SK-N-SH (cell line): Measurements from ENCODE around the gene CXCL1. TPM values are rescaled to one million over a fixed set of nuclear protein-coding genes. Genes with fewer than 3 reads are reported as not detected.

Source experiments
- CTCF ChIA-PET: fragments of 300-600, 350-600 bp; formaldehyde crosslinking; extraction: SDS; loops from one replicate; lab custom pipeline; 2021; lab: Yijun Ruan, JAX
- POLR2A ChIA-PET: fragments of 350-600 bp; sonication (Branson Sonifier 250); formaldehyde crosslinking; extraction: SDS; loops from one replicate; lab custom pipeline; 2020; ENCODE audit warnings: antibody characterized with exemption, inconsistent platforms; lab: Yijun Ruan, JAX
- DNase-seq: peaks from one replicate; pipeline ENCODE4 v3.0.0; 2012
- H2AFZ ChIP-seq: fragments of 200-600 bp; sonication (generic); 2 replicates; pipeline ENCODE4 v1.8.1; 2016; ENCODE audit warnings: antibody characterized with exemption, mild to moderate bottlenecking, low read depth
- H3F3A ChIP-seq: fragments of 200-600 bp; sonication (generic); replicated peaks from 2 replicates; pipeline ENCODE3; 2016; ENCODE audit warnings: antibody characterized with exemption, mild to moderate bottlenecking; ENCODE audit not compliant: insufficient read depth
- H3K27ac ChIP-seq, 2 experiments: fragments of 200-500 bp in 1 of 2; fragments of 200-600 bp in 1 of 2; sonication (Bioruptor generic) in 1 of 2; sonication (generic), shearing (Covaris generic) in 1 of 2; 2 replicates each; pipeline versions ENCODE4 v1.5.1 to v1.6.1; 2014 to 2016; ENCODE audit warnings: low read depth in 2 of 2, inconsistent platforms in 1 of 2, low read length in 1 of 2, mild to moderate bottlenecking in 1 of 2, mixed read lengths in 1 of 2
- H3K27me3 ChIP-seq: fragments of 200-600 bp; sonication (generic), shearing (Covaris generic); 2 replicates; pipeline ENCODE4 v1.6.1; 2016; ENCODE audit warnings: mixed run types; ENCODE audit not compliant: insufficient read depth
- H3K36me3 ChIP-seq, 2 experiments: fragments of 200-500 bp in 1 of 2; fragments of 200-600 bp in 1 of 2; sonication (Bioruptor generic) in 1 of 2; sonication (generic) in 1 of 2; replicated peaks in 1 of 2; 2 replicates each; pipeline versions ENCODE3 to v1.5.1; 2014 to 2016; ENCODE audit warnings: low read length in 1 of 2, mild to moderate bottlenecking in 1 of 2; ENCODE audit not compliant: insufficient read depth in 2 of 2, control insufficient read depth in 1 of 2
- H3K4me1 ChIP-seq, 2 experiments: fragments of 200-500 bp in 1 of 2; fragments of 200-600 bp in 1 of 2; sonication (Bioruptor generic) in 1 of 2; sonication (generic), shearing (Covaris generic) in 1 of 2; 2 replicates each; pipeline versions ENCODE4 v1.5.1 to v1.6.1; 2014 to 2016; ENCODE audit warnings: low read depth in 1 of 2, low read length in 1 of 2, mixed run types in 1 of 2; ENCODE audit not compliant: insufficient read depth in 2 of 2, control insufficient read depth in 1 of 2
- H3K4me2 ChIP-seq: fragments of 200-600 bp; sonication (generic), shearing (Covaris generic); 2 replicates; pipeline ENCODE4 v1.6.1; 2017; ENCODE audit warnings: mixed run types
- H3K4me3 ChIP-seq, 2 experiments: fragments of 200-500 bp in 1 of 2; fragments of 200-600 bp in 1 of 2; sonication (Bioruptor generic) in 1 of 2; sonication (generic), shearing (Covaris generic) in 1 of 2; 2 replicates each; pipeline versions ENCODE4 v1.5.1 to v1.8.1; 2014 to 2016; ENCODE audit warnings: low read depth in 2 of 2, inconsistent platforms in 1 of 2, low read length in 1 of 2, mild to moderate bottlenecking in 1 of 2, mixed read lengths in 1 of 2, moderate library complexity in 1 of 2
- H3K79me2 ChIP-seq: fragments of 200-600 bp; sonication (generic); 2 replicates; pipeline ENCODE4 v1.8.1; 2017; ENCODE audit warnings: mild to moderate bottlenecking; ENCODE audit not compliant: insufficient read depth
- H3K9ac ChIP-seq: fragments of 200-600 bp; sonication (generic); 2 replicates; pipeline ENCODE4 v1.6.1; 2017; ENCODE audit warnings: mixed run types
- H3K9me2 ChIP-seq: fragments of 200-600 bp; sonication (generic); 2 replicates; pipeline ENCODE4 v1.6.1; 2017; ENCODE audit warnings: mixed run types
- H3K9me3 ChIP-seq: fragments of 200-600 bp; sonication (generic); 2 replicates; pipeline ENCODE4 v1.6.1; 2017; ENCODE audit warnings: mixed run types, mild to moderate bottlenecking, moderate library complexity
- H4K20me1 ChIP-seq: fragments of 200-600 bp; sonication (generic); 2 replicates; pipeline ENCODE4 v1.6.1; 2017; ENCODE audit warnings: mild to moderate bottlenecking, mixed run types; ENCODE audit not compliant: insufficient read depth
- CTCF ChIP-seq: fragments of 200-600 bp; sonication (generic); IDR thresholded peaks from 2 replicates; pipeline ENCODE4 v1.6.1; 2017; ENCODE audit warnings: antibody characterized with exemption, mild to moderate bottlenecking, moderate library complexity
- EP300 ChIP-seq, 2 experiments: IDR thresholded peaks; 2 replicates each; pipeline versions ENCODE4 v1.4.0 to v1.6.1; 2012; ENCODE audit warnings: borderline replicate concordance in 1 of 2, low read depth in 1 of 2, low read length in 1 of 2
- EZH2phosphoT487 ChIP-seq: fragments of 200-600 bp; sonication (generic); IDR thresholded peaks from 2 replicates; pipeline ENCODE4 v1.6.1; 2017; ENCODE audit warnings: low read depth, mixed run types, mild to moderate bottlenecking, antibody characterized with exemption, moderate library complexity, borderline replicate concordance
- FOXM1 ChIP-seq: IDR thresholded peaks from 2 replicates; pipeline ENCODE4 v1.4.0; 2012; ENCODE audit warnings: low read depth, mild to moderate bottlenecking
- GABPA ChIP-seq: IDR thresholded peaks from 2 replicates; pipeline ENCODE4 v1.4.0; 2012; ENCODE audit warnings: low read depth, mild to moderate bottlenecking
- JUND ChIP-seq: IDR thresholded peaks from 2 replicates; pipeline ENCODE4 v1.4.0; 2012
- MEF2A ChIP-seq: IDR thresholded peaks from 2 replicates; pipeline ENCODE4 v1.4.0; 2012; ENCODE audit warnings: low read depth, borderline replicate concordance
- MXI1 ChIP-seq: IDR thresholded peaks from 2 replicates; pipeline ENCODE4 v1.6.1; 2012; ENCODE audit warnings: mild to moderate bottlenecking, low read depth, low read length, improper control_type of control experiment
- NRF1 ChIP-seq: IDR thresholded peaks from 2 replicates; pipeline ENCODE4 v1.6.1; 2012; ENCODE audit warnings: low read depth, mild to moderate bottlenecking, low read length
- PBX3 ChIP-seq: IDR thresholded peaks from 2 replicates; pipeline ENCODE4; 2012
- SMC3 ChIP-seq: IDR thresholded peaks from 2 replicates; pipeline ENCODE4 v1.6.1; 2012; ENCODE audit warnings: low read depth, low read length, improper control_type of control experiment
- TCF12 ChIP-seq: IDR thresholded peaks from 2 replicates; pipeline ENCODE4 v1.4.0; 2012
- YY1 ChIP-seq: IDR thresholded peaks from 2 replicates; pipeline ENCODE4 v1.4.0; 2012; ENCODE audit warnings: low read depth, mild to moderate bottlenecking
- ZBTB33 ChIP-seq: IDR thresholded peaks from 2 replicates; pipeline ENCODE4 v1.4.0; 2012; ENCODE audit warnings: low read depth, borderline replicate concordance
- WGBS: methylation state at CpG from one replicate; pipeline ENCODE4 v1.1.6; 2017; ENCODE audit warnings: low lambda C conversion rate; 5-methylcytosine and 5-hydroxymethylcytosine counted together
- polyA plus RNA-seq, 3 experiments: library from polyadenylated mRNA; depleted of rRNA; stranded (reverse); fragments of >200 nt; gene quantifications; 2 replicates each; pipeline ENCODE4 v1.2.3, GENCODE V29; 2012

CXCL1 gene
- polyA plus RNA-seq, 1 of the 3 experiments (the other 2 are of a cell fraction) = 0.12 TPM

GRCh38 chr4:73848183-73848777 lies 20.9 kb upstream of the CXCL1 start:
- no peak overlapping the region for H3K9ac ChIP-seq
- no peak overlapping the region for H3K27ac ChIP-seq
- no peak for TF ChIP-seq FOXM1
- no peak for TF ChIP-seq GABPA
- H3K4me3 ChIP-seq = no peak overlapping the region
- 0 out of 2 replicates have a peak, but pooled peaks cover 3% of the 10 kb centered on the region for H3K9me2 ChIP-seq
- H3K79me2 ChIP-seq = no peaks in the 10 kb centered on the region
- H3K9me3 ChIP-seq = no peaks in the 10 kb centered on the region
- no peaks in the 10 kb centered on the region for H3K4me1 ChIP-seq
- 17% methylated on average over 1 of the region's 1 CpG for WGBS
- H3K36me3 ChIP-seq = no peaks in the 10 kb centered on the region
- peaks cover 10% of the 10 kb centered on the region; the same call in 1 of the 2 replicates for H3K27me3 ChIP-seq
- H4K20me1 ChIP-seq = no peaks in the 10 kb centered on the region
- DNase-seq = no peak
- H2AFZ ChIP-seq = no peak overlapping the region
- ChIA-PET CTCF (no interaction called here), POLR2A (no interaction called here)
- H3K4me2 ChIP-seq = no peak overlapping the region
- H3F3A ChIP-seq = peaks cover 4% of the 10 kb centered on the region

- no peak overlapping the region for H3K9ac ChIP-seq
- POLR2A ChIA-PET = no interaction called here
- H3F3A ChIP-seq = no peaks in the 10 kb centered on the region
- H2AFZ ChIP-seq = no peak overlapping the region
- no peaks in the 10 kb centered on the region for H3K9me2 ChIP-seq
- no peak for DNase-seq
- no peak overlapping the region for H3K27ac ChIP-seq
- H3K79me2 ChIP-seq = no peaks in the 10 kb centered on the region
- no peak overlapping the region for H3K4me2 ChIP-seq
- TF ChIP-seq CTCF = no peak
- no peak for TF ChIP-seq MXI1
- TF ChIP-seq EP300 (IDR thresholded peaks at IDR 0.05; ENCODE audit: borderline replicate concordance in 1 of 2, low read depth in 1 of 2, low read length in 1 of 2) = no peak
- TF ChIP-seq SMC3 = no peak
- CTCF ChIA-PET = no interaction called here
- no peak overlapping the region for H3K4me3 ChIP-seq
- peaks cover 13% of the 10 kb centered on the region; the same call in 1 of the 2 replicates for H3K27me3 ChIP-seq
- no peaks in the 10 kb centered on the region for H3K36me3 ChIP-seq
- 7% methylated on average over 4 of the region's 4 CpGs for WGBS
- H3K4me1 ChIP-seq = no peaks in the 10 kb centered on the region
- no peaks in the 10 kb centered on the region for H4K20me1 ChIP-seq
- no peaks in the 10 kb centered on the region for H3K9me3 ChIP-seq
Measured at GRCh38 chr4:73850261-73850970, 18.8 kb upstream of the CXCL1 start.

GRCh38 chr4:73851293-73851692 lies 17.9 kb upstream of the CXCL1 start:
- CTCF ChIA-PET = no interaction called here
- Histone ChIP-seq H3K79me2 (no peaks in the 10 kb centered on the region), H3K27me3 (peaks cover 15% of the 10 kb centered on the region; the same call in 1 of the 2 replicates), H3F3A (no peaks in the 10 kb centered on the region), H3K27ac (no peak overlapping the region), H3K36me3 (no peaks in the 10 kb centered on the region), H3K4me3 (no peak overlapping the region), H4K20me1 (no peaks in the 10 kb centered on the region), H3K4me2 (no peak overlapping the region)
- DNase-seq = no peak
- POLR2A ChIA-PET = no interaction called here
- no peak for TF ChIP-seq YY1
- no peak for TF ChIP-seq EZH2phosphoT487
- no peak for TF ChIP-seq CTCF
- TF ChIP-seq PBX3 = no peak
- TF ChIP-seq NRF1 = no peak
- no peak for TF ChIP-seq ZBTB33
- no peak for TF ChIP-seq JUND
- no peak for TF ChIP-seq TCF12
- TF ChIP-seq MEF2A = no peak
- TF ChIP-seq, all 33 proteins: peak for 0
- Histone ChIP-seq H3K9ac (no peak overlapping the region), H3K9me3 (no peaks in the 10 kb centered on the region), H3K4me1 (no peaks in the 10 kb centered on the region), H3K9me2 (no peaks in the 10 kb centered on the region), H2AFZ (no peak overlapping the region)
- 4% methylated on average over 1 of the region's 1 CpG for WGBS
